Thyroid gland (tissue), 4 donors: ENCODE results near the gene UTS2R. TPM values are rescaled to one million over a fixed set of nuclear protein-coding genes. Genes with fewer than 3 reads are reported as not detected.

ENCODE experiments used
- DNase-seq, 2 donors: peaks; one replicate each; pipeline ENCODE4 v3.0.0-alpha.2; 2019
- H3K27ac ChIP-seq, 3 donors: fragments of 200-600 bp; sonication (generic); 1 replicate in 2 of 3; 2 replicates in 1 of 3; pipeline ENCODE4 v1.5.1; 2016 to 2019; ENCODE audit warnings: mild to moderate bottlenecking in 1 of 3, moderate library complexity in 1 of 3
- H3K27me3 ChIP-seq: fragments of 200-600 bp; sonication (generic); one replicate; pipeline ENCODE4 v1.5.1; 2019
- H3K36me3 ChIP-seq, 2 donors: fragments of 200-600 bp; sonication (generic); one replicate each; pipeline ENCODE4 v1.5.1; 2016 to 2019
- H3K4me1 ChIP-seq, 2 donors: fragments of 200-600 bp; sonication (generic); one replicate each; pipeline ENCODE4 v1.5.1; 2017 to 2019
- H3K4me3 ChIP-seq, 3 donors: fragments of 200-600 bp; sonication (generic); replicated peaks in 1 of 3; 1 replicate in 2 of 3; 2 replicates in 1 of 3; pipeline ENCODE4 v1.5.1; 2016; ENCODE audit warnings: mild to moderate bottlenecking in 1 of 3
- H3K9me3 ChIP-seq: fragments of 200-600 bp; sonication (generic); one replicate; pipeline ENCODE4 v1.5.1; 2017
- POLR2A ChIP-seq, 2 donors: fragments of 450-650 bp; IDR thresholded peaks; one replicate each; pipeline ENCODE4 v1.6.1; 2017; ENCODE audit warnings: antibody characterized with exemption in 2 of 2, mild to moderate bottlenecking in 2 of 2, moderate library complexity in 1 of 2
- WGBS, 2 donors: methylation state at CpG; one replicate each; pipeline ENCODE4 v1.1.5; 2017; 5-methylcytosine and 5-hydroxymethylcytosine counted together
- intact Hi-C: fragments of 100-400 bp; cut with DNase I; formaldehyde crosslinking; loops from one replicate; pipeline ENCODE4 v1.15.1; 2023
- total RNA-seq, 4 donors: library from RNA; depleted of rRNA; stranded (reverse); fragments of >200 nt; gene quantifications; one replicate each; pipeline ENCODE4 v1.2.3, GENCODE V29; 2016
- TF ChIP-seq, protein P1 (sequence below), 6 experiments: fragments of 200-600 bp in 3 of 6; fragments of 450-650 bp in 3 of 6; sonication (generic) in 3 of 6; IDR thresholded peaks; one replicate each; pipeline ENCODE4 v1.5.1; 2016 to 2019; ENCODE audit warnings: antibody characterized with exemption in 6 of 6, mild to moderate bottlenecking in 2 of 6, inconsistent platforms in 1 of 6, moderate library complexity in 1 of 6

The UTS2R gene
- total RNA-seq, 4 donors from 2014 or later, result 0.22 to 6.6 (median 3.9) TPM

DNA sequence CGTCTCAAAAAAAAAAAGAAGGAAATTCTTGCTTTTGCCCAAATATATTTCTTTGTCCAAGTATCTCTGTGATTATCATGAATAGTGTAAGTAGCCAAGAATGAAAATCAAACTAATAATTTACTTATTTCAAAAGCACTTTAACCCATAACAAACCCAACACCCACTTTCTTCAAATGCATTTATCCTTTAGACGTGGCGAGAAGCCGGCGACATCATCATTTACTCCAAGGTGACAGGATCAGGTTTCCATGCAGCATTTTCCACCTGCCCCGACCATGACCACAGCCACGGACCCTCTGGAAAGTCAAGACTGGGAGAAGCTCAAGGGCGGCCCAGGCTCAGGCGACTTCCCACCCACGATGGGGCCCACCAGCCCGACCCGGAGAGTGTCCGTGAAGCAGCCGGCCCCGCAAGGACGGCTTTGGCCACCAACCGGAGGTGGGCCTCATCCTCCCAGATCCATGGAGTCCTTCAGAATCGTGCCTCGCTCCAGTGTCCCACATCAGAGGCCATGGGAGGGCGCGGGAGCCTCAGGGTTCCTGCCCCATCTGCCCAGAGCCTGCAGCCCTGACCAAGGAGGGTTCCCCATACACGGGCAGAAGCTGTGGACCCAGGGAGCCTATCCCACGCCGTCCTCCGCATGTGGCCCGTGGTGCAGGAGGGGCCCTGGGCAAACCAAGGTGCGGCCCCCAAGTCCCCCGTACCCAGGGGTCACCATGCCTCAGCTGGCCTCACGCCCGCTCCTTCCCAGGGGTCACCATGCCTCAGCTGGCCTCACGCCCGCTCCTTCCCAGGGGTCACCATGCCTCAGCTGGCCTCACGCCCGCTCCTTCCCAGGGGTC lies 18.7 kb downstream of the UTS2R start:
- Histone ChIP-seq H3K27ac (no peak overlapping the region), H3K4me1 (peaks cover 0 to 2% of the 10 kb centered on the region in 2 donors), H3K4me3 (no peak overlapping the region), H3K27me3 (no peaks in the 10 kb centered on the region), H3K9me3 (no peaks in the 10 kb centered on the region), H3K36me3 (peaks cover 4 to 8% of the 10 kb centered on the region in 2 donors)
- TF ChIP-seq, protein P1, sequence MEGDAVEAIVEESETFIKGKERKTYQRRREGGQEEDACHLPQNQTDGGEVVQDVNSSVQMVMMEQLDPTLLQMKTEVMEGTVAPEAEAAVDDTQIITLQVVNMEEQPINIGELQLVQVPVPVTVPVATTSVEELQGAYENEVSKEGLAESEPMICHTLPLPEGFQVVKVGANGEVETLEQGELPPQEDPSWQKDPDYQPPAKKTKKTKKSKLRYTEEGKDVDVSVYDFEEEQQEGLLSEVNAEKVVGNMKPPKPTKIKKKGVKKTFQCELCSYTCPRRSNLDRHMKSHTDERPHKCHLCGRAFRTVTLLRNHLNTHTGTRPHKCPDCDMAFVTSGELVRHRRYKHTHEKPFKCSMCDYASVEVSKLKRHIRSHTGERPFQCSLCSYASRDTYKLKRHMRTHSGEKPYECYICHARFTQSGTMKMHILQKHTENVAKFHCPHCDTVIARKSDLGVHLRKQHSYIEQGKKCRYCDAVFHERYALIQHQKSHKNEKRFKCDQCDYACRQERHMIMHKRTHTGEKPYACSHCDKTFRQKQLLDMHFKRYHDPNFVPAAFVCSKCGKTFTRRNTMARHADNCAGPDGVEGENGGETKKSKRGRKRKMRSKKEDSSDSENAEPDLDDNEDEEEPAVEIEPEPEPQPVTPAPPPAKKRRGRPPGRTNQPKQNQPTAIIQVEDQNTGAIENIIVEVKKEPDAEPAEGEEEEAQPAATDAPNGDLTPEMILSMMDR (IDR thresholded peaks at IDR 0.05), result no peak
- intact Hi-C loops, result no loop called here
- WGBS, 2 donors, result 97 to 98% methylated on average over 20 to 28 of the region's 34 CpGs
- no peak for DNase-seq

DNA sequence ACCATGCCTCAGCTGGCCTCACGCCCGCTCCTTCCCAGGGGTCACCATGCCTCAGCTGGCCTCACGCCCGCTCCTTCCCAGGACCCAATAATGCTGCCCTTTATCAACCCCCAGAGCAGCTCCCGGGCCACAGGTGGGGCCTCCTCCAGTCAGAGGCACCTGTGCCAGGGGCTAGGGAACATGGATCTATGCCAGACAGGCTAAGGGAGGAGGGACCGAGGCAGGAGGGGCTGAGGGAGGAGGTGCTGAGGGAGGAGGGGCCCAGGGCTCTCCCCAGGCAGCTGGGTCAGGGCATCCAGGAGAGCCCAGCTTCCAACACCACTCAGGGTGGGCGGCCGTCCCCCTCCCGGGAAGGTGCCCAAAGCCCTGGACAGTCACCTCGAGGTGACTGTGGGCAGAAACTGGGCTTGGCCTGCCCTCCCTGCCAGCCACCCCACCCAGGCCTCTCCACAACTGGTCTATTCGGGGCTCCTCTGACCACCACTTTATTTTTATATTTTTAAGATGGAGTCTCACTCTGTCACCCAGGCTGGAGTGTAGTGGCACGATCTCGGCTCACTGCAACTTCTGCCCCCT lies 19.4 kb downstream of the UTS2R start:
- Histone ChIP-seq H3K27me3 (no peaks in the 10 kb centered on the region), H3K9me3 (no peaks in the 10 kb centered on the region), H3K27ac (no peak overlapping the region), H3K4me1 (no peaks in the 10 kb centered on the region), H3K4me3 (no peak overlapping the region), H3K36me3 (peaks cover 4 to 8% of the 10 kb centered on the region in 2 donors)
- TF ChIP-seq, protein P1 (IDR thresholded peaks at IDR 0.05), result no peak
- no peak for TF ChIP-seq POLR2A (IDR thresholded peaks at IDR 0.05)
- intact Hi-C loops, result no loop called here
- WGBS, 2 donors, result 84 to 90% methylated on average over 11 to 13 of the region's 13 CpGs
- no peak for DNase-seq

DNA sequence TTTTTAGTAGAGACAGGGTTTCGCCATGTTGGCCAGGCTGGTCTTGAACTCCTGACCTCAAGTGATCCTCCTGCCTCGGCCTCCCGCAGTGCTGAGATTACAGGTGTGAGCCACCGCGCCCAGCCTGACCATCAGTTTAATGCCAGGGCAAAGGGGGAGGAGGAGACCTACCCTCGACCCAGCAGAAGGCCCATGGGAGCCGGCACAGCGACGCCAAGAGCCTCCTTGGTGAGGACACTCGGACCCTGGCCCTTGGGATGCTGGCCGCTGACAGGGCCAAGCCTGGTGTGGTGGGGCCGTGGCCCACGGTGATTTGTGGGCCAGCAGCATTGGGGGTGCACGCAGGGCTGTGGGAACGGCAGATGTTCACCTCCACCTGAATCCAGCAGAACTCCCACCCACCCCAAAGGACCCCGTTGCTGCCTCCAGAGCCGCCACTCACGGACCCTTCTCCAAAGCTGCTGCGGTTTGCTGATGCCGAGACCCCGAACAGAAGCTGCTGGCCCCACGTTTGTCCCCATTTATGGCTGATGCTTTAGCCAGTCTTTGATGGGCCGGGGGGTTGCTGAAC lies 20.0 kb downstream of the UTS2R start:
- Histone ChIP-seq H3K27ac (no peak overlapping the region), H3K4me3 (no peak overlapping the region), H3K9me3 (no peaks in the 10 kb centered on the region), H3K27me3 (no peaks in the 10 kb centered on the region), H3K36me3 (peaks cover 4 to 8% of the 10 kb centered on the region in 2 donors), H3K4me1 (no peaks in the 10 kb centered on the region)
- intact Hi-C loops, result no loop called here
- DNase-seq, result no peak
- no peak for TF ChIP-seq POLR2A (IDR thresholded peaks at IDR 0.05)
- TF ChIP-seq, protein P1 (IDR thresholded peaks at IDR 0.05), result no peak
- WGBS, 2 donors, result 96 to 97% methylated on average over 5 to 19 of the region's 23 CpGs

DNA sequence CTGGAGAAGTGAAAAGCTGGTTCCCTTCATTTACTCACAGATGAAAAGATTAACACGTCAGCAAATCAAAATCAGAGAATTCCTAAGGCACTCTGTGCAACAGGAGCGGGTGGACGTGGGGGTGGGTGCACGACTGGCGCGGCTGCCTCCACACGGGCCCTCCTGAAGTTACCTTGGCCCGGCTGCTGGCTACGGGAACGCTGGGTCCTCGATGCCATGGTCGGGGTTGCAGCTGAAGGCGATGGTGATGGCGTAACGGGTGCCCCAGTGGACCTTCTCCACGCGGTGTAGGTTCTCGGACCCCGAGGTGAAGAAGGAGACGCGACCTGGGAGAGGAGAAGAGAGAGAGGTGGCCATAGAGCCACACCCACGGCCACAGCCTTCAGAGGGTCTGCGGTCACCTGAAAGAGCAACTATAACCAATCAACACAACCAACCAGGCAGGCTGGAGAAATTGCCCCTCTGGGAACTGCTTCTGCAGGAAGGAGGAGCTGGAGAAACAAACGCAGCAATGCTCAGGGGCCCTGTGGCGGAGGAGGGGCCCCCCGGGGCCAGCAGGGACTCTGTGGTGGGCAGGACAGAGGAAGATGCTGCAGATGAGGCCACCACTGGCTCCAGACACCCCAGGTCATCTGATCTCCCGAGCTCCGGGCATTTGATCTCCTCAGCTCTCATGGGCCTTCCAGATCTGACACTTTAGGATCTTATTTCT lies 20.8 kb downstream of the UTS2R start:
- Histone ChIP-seq H3K36me3 (peaks cover 4 to 8% of the 10 kb centered on the region in 2 donors), H3K4me3 (no peak overlapping the region), H3K27ac (no peak overlapping the region), H3K27me3 (no peaks in the 10 kb centered on the region), H3K4me1 (no peaks in the 10 kb centered on the region), H3K9me3 (no peaks in the 10 kb centered on the region)
- intact Hi-C loops, result no loop called here
- 93 to 94% methylated on average over 28 of the region's 28 CpGs for WGBS, 2 donors
- no peak for TF ChIP-seq POLR2A (IDR thresholded peaks at IDR 0.05)
- TF ChIP-seq, protein P1 (IDR thresholded peaks at IDR 0.05), result no peak
- no peak for DNase-seq
